ENCODE measurements around the gene MESP2.

The MESP2 gene

DNA sequence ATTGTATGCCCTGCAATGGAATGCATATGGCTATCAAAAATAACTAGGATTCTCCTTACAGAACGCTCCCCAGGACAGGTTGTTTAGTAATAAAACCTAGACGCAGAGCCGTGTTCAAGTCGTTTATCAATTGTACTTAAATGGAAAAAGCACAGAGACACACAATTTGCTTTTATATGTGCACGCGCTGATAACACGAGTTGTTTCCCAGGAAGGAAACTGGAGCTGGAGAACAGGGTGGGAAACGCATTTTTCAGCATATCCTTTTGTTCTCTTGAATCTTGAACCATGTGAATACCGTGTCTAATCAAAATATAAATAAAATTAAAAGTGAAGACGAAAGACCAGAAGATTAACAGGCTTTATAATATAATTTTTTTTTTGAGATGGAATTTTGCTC, 42.2 kb downstream of the MESP2 start:
- TF ChIP-seq, protein P1, sequence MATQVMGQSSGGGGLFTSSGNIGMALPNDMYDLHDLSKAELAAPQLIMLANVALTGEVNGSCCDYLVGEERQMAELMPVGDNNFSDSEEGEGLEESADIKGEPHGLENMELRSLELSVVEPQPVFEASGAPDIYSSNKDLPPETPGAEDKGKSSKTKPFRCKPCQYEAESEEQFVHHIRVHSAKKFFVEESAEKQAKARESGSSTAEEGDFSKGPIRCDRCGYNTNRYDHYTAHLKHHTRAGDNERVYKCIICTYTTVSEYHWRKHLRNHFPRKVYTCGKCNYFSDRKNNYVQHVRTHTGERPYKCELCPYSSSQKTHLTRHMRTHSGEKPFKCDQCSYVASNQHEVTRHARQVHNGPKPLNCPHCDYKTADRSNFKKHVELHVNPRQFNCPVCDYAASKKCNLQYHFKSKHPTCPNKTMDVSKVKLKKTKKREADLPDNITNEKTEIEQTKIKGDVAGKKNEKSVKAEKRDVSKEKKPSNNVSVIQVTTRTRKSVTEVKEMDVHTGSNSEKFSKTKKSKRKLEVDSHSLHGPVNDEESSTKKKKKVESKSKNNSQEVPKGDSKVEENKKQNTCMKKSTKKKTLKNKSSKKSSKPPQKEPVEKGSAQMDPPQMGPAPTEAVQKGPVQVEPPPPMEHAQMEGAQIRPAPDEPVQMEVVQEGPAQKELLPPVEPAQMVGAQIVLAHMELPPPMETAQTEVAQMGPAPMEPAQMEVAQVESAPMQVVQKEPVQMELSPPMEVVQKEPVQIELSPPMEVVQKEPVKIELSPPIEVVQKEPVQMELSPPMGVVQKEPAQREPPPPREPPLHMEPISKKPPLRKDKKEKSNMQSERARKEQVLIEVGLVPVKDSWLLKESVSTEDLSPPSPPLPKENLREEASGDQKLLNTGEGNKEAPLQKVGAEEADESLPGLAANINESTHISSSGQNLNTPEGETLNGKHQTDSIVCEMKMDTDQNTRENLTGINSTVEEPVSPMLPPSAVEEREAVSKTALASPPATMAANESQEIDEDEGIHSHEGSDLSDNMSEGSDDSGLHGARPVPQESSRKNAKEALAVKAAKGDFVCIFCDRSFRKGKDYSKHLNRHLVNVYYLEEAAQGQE (IDR thresholded peaks at IDR 0.05; ENCODE audit: insufficient read depth in 1 of 2, low read depth in 2 of 2, low read length in 2 of 2) = no peak
- TF ChIP-seq FOXP2 (optimal IDR thresholded peaks at IDR 0.05; ENCODE audit: borderline replicate concordance, extremely low read depth, extremely low read length, insufficient read depth) (no peak), POLR2AphosphoS5 (IDR thresholded peaks at IDR 0.05; ENCODE audit: low read depth, low read length) (no peak), TAF1 (IDR thresholded peaks at IDR 0.05; ENCODE audit: borderline replicate concordance, insufficient read depth, low read length) (no peak), SIN3A (IDR thresholded peaks at IDR 0.05; ENCODE audit: borderline replicate concordance, insufficient read depth, low read length) (no peak)

DNA sequence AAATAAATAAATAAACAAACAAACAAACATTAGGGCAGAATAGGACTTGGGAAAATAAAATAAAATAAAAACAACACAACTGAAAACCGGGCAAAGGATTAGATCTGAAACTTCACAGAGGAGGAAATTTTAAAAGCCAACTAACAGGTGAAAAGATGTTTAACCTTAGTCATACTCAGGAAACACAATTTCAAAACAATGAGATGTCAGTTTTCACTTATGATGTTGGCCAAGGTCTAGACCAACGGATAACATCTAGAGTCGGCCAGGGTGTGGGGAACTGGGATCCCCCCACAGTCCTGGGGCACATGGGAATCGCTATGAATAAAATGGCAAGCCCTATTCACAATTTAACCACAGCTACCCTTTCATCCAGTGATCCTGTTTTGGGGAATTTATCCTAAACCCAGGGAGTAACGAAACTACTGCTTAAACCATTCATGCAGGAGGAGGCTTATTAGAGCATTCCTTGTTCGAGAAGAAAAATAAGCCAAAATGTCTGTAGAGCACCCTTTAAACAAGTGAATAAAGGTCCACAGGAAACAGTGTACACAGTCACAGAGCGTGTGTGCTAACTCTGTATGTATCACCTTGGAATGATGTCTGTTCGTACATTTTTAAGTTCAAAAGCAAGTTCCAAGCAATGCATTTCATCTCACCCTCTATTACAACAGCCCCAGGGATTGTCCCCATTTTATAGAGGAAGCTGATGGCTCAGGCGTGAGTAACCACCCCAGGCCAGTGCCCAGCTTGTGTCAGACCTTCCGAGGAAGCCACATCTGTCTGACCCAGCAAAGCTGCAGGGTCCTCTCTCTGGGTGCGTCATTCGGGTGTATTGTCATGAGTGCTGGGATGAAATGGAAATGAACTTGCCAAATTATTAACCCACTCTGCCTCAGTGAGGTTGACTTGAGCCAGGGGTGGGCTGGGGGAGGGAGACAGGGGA, 44.8 kb downstream of the MESP2 start:
- no peak for TF ChIP-seq SIN3A (IDR thresholded peaks at IDR 0.05; ENCODE audit: borderline replicate concordance, insufficient read depth, low read length)
- TF ChIP-seq, protein P1 (IDR thresholded peaks at IDR 0.05; ENCODE audit: insufficient read depth in 1 of 2, low read depth in 2 of 2, low read length in 2 of 2) = no peak
- TF ChIP-seq FOXP2 (optimal IDR thresholded peaks at IDR 0.05; ENCODE audit: borderline replicate concordance, extremely low read depth, extremely low read length, insufficient read depth) = no peak
- no peak for TF ChIP-seq POLR2AphosphoS5 (IDR thresholded peaks at IDR 0.05; ENCODE audit: low read depth, low read length)
- no peak for TF ChIP-seq TAF1 (IDR thresholded peaks at IDR 0.05; ENCODE audit: borderline replicate concordance, insufficient read depth, low read length)

- TF ChIP-seq POLR2AphosphoS5 (IDR thresholded peaks at IDR 0.05; ENCODE audit: low read depth, low read length) (no peak), FOXP2 (optimal IDR thresholded peaks at IDR 0.05; ENCODE audit: borderline replicate concordance, extremely low read depth, extremely low read length, insufficient read depth) (no peak)
These were observed 45.9 kb downstream of the MESP2 start for GRCh38 chr15:89822026-89822425.

- TF ChIP-seq FOXP2 (optimal IDR thresholded peaks at IDR 0.05; ENCODE audit: borderline replicate concordance, extremely low read depth, extremely low read length, insufficient read depth) = no peak
- no peak for TF ChIP-seq POLR2AphosphoS5 (IDR thresholded peaks at IDR 0.05; ENCODE audit: low read depth, low read length)
- TF ChIP-seq, protein P1 (IDR thresholded peaks at IDR 0.05; ENCODE audit: insufficient read depth in 1 of 2, low read depth in 2 of 2, low read length in 2 of 2) = no peak
- no peak for TF ChIP-seq TAF1 (IDR thresholded peaks at IDR 0.05; ENCODE audit: borderline replicate concordance, insufficient read depth, low read length)
- no peak for TF ChIP-seq SIN3A (IDR thresholded peaks at IDR 0.05; ENCODE audit: borderline replicate concordance, insufficient read depth, low read length)
These were observed 46.4 kb downstream of the MESP2 start for GRCh38 chr15:89822611-89822950.

DNA sequence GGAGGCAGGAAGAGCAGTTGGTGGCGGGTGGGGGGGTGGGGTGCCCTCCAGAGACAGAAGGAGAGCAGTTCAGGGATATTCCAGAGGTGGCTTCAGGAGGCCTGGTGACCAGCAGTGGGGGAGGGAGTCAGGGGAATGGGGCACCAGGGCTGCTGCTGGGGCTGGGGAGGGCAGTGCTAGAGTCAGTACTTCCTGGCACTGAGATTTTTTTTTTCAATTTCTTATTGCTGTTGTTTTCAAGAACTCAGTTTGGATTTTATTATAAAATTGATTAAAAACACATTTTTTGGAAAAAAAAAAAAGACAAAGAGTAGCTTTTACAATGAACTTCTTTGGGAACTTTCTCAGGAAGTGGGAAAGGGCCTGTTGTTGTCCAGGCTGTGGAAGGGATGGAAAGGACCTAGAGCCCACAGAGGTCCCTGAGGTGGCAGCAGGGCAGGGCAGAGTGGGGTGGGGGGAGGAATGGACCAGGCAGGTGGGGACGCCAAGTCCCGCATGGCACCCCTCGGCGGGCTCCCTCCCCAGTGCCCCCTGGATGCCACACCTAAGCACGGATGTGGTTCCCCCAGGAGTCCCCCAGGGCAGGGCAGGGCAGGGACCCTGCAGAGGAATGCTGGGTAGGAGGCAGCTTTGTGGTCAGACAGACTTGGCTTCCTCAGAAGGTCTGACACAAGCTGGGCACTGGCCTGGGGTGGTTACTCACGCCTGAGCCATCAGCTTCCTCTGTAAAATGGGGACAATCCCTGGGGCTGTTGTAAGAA, 47.0 kb downstream of the MESP2 start:
- no peak for TF ChIP-seq FOXP2 (optimal IDR thresholded peaks at IDR 0.05; ENCODE audit: borderline replicate concordance, extremely low read depth, extremely low read length, insufficient read depth)
- no peak for TF ChIP-seq SIN3A (IDR thresholded peaks at IDR 0.05; ENCODE audit: borderline replicate concordance, insufficient read depth, low read length)
- TF ChIP-seq, protein P1 (IDR thresholded peaks at IDR 0.05; ENCODE audit: insufficient read depth in 1 of 2, low read depth in 2 of 2, low read length in 2 of 2) = no peak
- no peak for TF ChIP-seq TAF1 (IDR thresholded peaks at IDR 0.05; ENCODE audit: borderline replicate concordance, insufficient read depth, low read length)
- TF ChIP-seq POLR2AphosphoS5 (IDR thresholded peaks at IDR 0.05; ENCODE audit: low read depth, low read length) = no peak
